Common myeloid progenitor, CD34-positive (primary cell): ENCODE results near the gene NFKB1.

ENCODE experiments used
- CTCF ChIA-PET: fragments of 350-600 bp; sonication (Branson Sonifier 250); formaldehyde crosslinking; loops from one replicate; lab custom pipeline; 2021; ENCODE audit warnings: antibody characterized with exemption; lab: Charles Lee
- POLR2A ChIA-PET: fragments of 350-600 bp; sonication (Branson Sonifier 250); formaldehyde crosslinking; loops from one replicate; lab custom pipeline; 2021; ENCODE audit warnings: antibody characterized with exemption; lab: Charles Lee
- DNase-seq, 3 donors: peaks; one replicate each; pipeline versions ENCODE4 v3.0.0 to v3.0.0-alpha.2; 2013
- H3K27ac ChIP-seq, 2 experiments: 1 replicate in 1 of 2; 2 replicates in 1 of 2; pipeline ENCODE4 v1.7.0; 2013; ENCODE audit warnings: inconsistent platforms in 2 of 2, low read length in 2 of 2, mild to moderate bottlenecking in 2 of 2, low read depth in 1 of 2, moderate library complexity in 1 of 2; ENCODE audit not compliant: severe bottlenecking in 2 of 2, insufficient read depth in 1 of 2, poor library complexity in 1 of 2
- H3K27me3 ChIP-seq, 5 experiments: replicated peaks in 2 of 5; 1 replicate in 3 of 5; 2 replicates in 2 of 5; pipeline versions ENCODE4 v1.6.1 to v1.7.0; 2013; ENCODE audit warnings: low read length in 4 of 5, mild to moderate bottlenecking in 2 of 5, moderate library complexity in 2 of 5, inconsistent platforms in 1 of 5; ENCODE audit not compliant: insufficient read depth in 5 of 5, control insufficient read depth in 4 of 5
- H3K36me3 ChIP-seq, 4 experiments: 1 replicate in 2 of 4; 2 replicates in 2 of 4; pipeline versions ENCODE4 v1.6.1 to v1.7.0; 2013; ENCODE audit warnings: low read length in 3 of 4, control low read depth in 1 of 4, mild to moderate bottlenecking in 1 of 4; ENCODE audit not compliant: control insufficient read depth in 4 of 4, insufficient read depth in 4 of 4
- H3K4me1 ChIP-seq, 4 experiments: 1 replicate in 3 of 4; 2 replicates in 1 of 4; pipeline versions ENCODE4 v1.6.1 to v1.7.1; 2013; ENCODE audit warnings: low read length in 3 of 4, mild to moderate bottlenecking in 3 of 4, control low read depth in 1 of 4, inconsistent platforms in 1 of 4, moderate library complexity in 1 of 4; ENCODE audit not compliant: control insufficient read depth in 4 of 4, insufficient read depth in 4 of 4; ENCODE audit errors: control extremely low read depth in 1 of 4
- H3K4me3 ChIP-seq, 7 experiments: 1 replicate in 4 of 7; 2 replicates in 3 of 7; pipeline versions ENCODE4 v1.5.1 to v1.7.0; 2013; ENCODE audit warnings: mild to moderate bottlenecking in 7 of 7, low read length in 6 of 7, moderate library complexity in 6 of 7, inconsistent platforms in 2 of 7, low read depth in 2 of 7, control low read depth in 1 of 7; ENCODE audit not compliant: insufficient read depth in 4 of 7, control insufficient read depth in 1 of 7; ENCODE audit errors: extremely low read depth in 1 of 7
- H3K9me3 ChIP-seq, 5 experiments: 1 replicate in 4 of 5; 2 replicates in 1 of 5; pipeline versions ENCODE4 v1.6.1 to v1.7.1; 2013; ENCODE audit warnings: low read length in 4 of 5, mild to moderate bottlenecking in 2 of 5, inconsistent platforms in 1 of 5, low read depth in 1 of 5, moderate library complexity in 1 of 5; ENCODE audit not compliant: control insufficient read depth in 4 of 5, insufficient read depth in 2 of 5; ENCODE audit errors: control extremely low read depth in 1 of 5
- WGBS: methylation state at CpG from one replicate; pipeline ENCODE4 v1.1.5; 2013; ENCODE audit not compliant: insufficient coverage; 5-methylcytosine and 5-hydroxymethylcytosine counted together

NFKB1 gene

GRCh38 chr4:102594000-102594399 is 92.8 kb downstream of the NFKB1 start:
- no peaks in the 10 kb centered on the region for H3K27me3 ChIP-seq
- no peak overlapping the region for H3K4me3 ChIP-seq
- peaks cover 31 to 71% (median 45%) of the 10 kb centered on the region in 4 experiments for H3K36me3 ChIP-seq
- 100% methylated on average over 1 of the region's 2 CpGs for WGBS
- H3K9me3 ChIP-seq, result peaks cover 5 to 18% (median 10%) of the 10 kb centered on the region in 5 experiments
- ChIA-PET CTCF (no interaction called here), POLR2A (no interaction called here)
- peaks cover 0 to 2% (median 0%) of the 10 kb centered on the region in 4 experiments for H3K4me1 ChIP-seq
- no peak for DNase-seq
- H3K27ac ChIP-seq, result no peak overlapping the region

- Histone ChIP-seq H3K27me3 (no peaks in the 10 kb centered on the region), H3K36me3 (peaks cover 26 to 69% (median 53%) of the 10 kb centered on the region in 4 experiments), H3K9me3 (peaks cover 0 to 5% (median 0%) of the 10 kb centered on the region in 5 experiments), H3K27ac (no peak overlapping the region), H3K4me1 (peaks cover 0 to 2% (median 0%) of the 10 kb centered on the region in 4 experiments), H3K4me3 (no peak overlapping the region)
- no peak for DNase-seq
- ChIA-PET POLR2A (interaction anchor here (0.9 kb wide), 1 partner anchor 11 kb away, joined by 3 read pairs; no protein-coding TSS in a partner anchor), CTCF (interaction anchor here (2.0 kb wide), 1 partner anchor 12 kb away, joined by 5 read pairs; no protein-coding TSS in a partner anchor)
- WGBS, result no CpG with 5 or more reads among the region's 4 CpGs
Observed at GRCh38 chr4:102596532-102596931, 95.4 kb downstream of the NFKB1 start.

- Histone ChIP-seq H3K27ac (no peak overlapping the region), H3K4me3 (no peak overlapping the region), H3K9me3 (no peaks in the 10 kb centered on the region), H3K27me3 (no peaks in the 10 kb centered on the region), H3K4me1 (peaks cover 0 to 2% (median 0%) of the 10 kb centered on the region in 4 experiments), H3K36me3 (peaks cover 33 to 72% (median 57%) of the 10 kb centered on the region in 4 experiments)
- CTCF ChIA-PET, result interaction anchor here (1.0 to 1.5 kb wide), 5 partner anchors 8 to 98 kb away, joined by 3 to 4 read pairs (median 3); no protein-coding TSS in a partner anchor
- POLR2A ChIA-PET, result no interaction called here
- WGBS, result 100% methylated on average over 1 of the region's 1 CpG
- DNase-seq, result no peak
Observed at GRCh38 chr4:102598086-102598761, 97.1 kb downstream of the NFKB1 start.

GRCh38 chr4:102598762-102599374 is 97.7 kb downstream of the NFKB1 start:
- Histone ChIP-seq H3K36me3 (peaks cover 35 to 76% (median 57%) of the 10 kb centered on the region in 4 experiments), H3K4me3 (no peak overlapping the region), H3K27ac (no peak overlapping the region), H3K27me3 (no peaks in the 10 kb centered on the region), H3K4me1 (no peaks in the 10 kb centered on the region), H3K9me3 (no peaks in the 10 kb centered on the region)
- ChIA-PET CTCF (interaction anchor here (1.0 to 1.5 kb wide), 5 partner anchors 11 to 409 kb away, joined by 3 to 5 read pairs (median 3); no protein-coding TSS in a partner anchor), POLR2A (interaction anchor here (0.6 kb wide), 1 partner anchor 287 kb away, joined by 3 read pairs; no protein-coding TSS in a partner anchor)
- DNase-seq, result no peak
- WGBS, result 100% methylated on average over 2 of the region's 6 CpGs

GRCh38 chr4:102599455-102599854 is 98.3 kb downstream of the NFKB1 start:
- Histone ChIP-seq H3K27ac (no peak overlapping the region), H3K4me1 (no peaks in the 10 kb centered on the region), H3K9me3 (no peaks in the 10 kb centered on the region), H3K4me3 (no peak overlapping the region), H3K27me3 (no peaks in the 10 kb centered on the region), H3K36me3 (peaks cover 37 to 77% (median 56%) of the 10 kb centered on the region in 4 experiments)
- DNase-seq, result no peak
- CTCF ChIA-PET, result interaction anchor here (1.0 to 1.5 kb wide), 5 partner anchors 12 to 408 kb away, joined by 3 to 5 read pairs (median 3); no protein-coding TSS in a partner anchor
- WGBS, result 100% methylated on average over 2 of the region's 4 CpGs
- POLR2A ChIA-PET, result interaction anchor here (0.6 kb wide), 1 partner anchor 286 kb away, joined by 3 read pairs; no protein-coding TSS in a partner anchor

- H3K36me3 ChIP-seq, result peaks cover 34 to 75% (median 57%) of the 10 kb centered on the region in 4 experiments
- H3K4me3 ChIP-seq, result no peak overlapping the region
- H3K4me1 ChIP-seq, result no peaks in the 10 kb centered on the region
- 86% methylated on average over 2 of the region's 3 CpGs for WGBS
- H3K27ac ChIP-seq, result no peak overlapping the region
- no peaks in the 10 kb centered on the region for H3K9me3 ChIP-seq
- ChIA-PET POLR2A (no interaction called here), CTCF (interaction anchor here (1.0 to 1.5 kb wide), 4 partner anchors 12 to 408 kb away, joined by 3 to 5 read pairs (median 3); no protein-coding TSS in a partner anchor)
- H3K27me3 ChIP-seq, result no peaks in the 10 kb centered on the region
- DNase-seq, result no peak
Observed at GRCh38 chr4:102599886-102600285, 98.7 kb downstream of the NFKB1 start.
